DOHH2 (cell line): ENCODE results near the gene SPIN3.
"Not testable (repeated sequence)": the region's sequence is repeated elsewhere in the genome, so short reads cannot be mapped to it uniquely, and the experiment has no call there.

Source experiments
- H3F3A ChIP-seq: fragments of 200-600 bp; sonication (generic), shearing (Covaris generic); 2 replicates; pipeline ENCODE4 v1.6.0; 2016; ENCODE audit warnings: antibody characterized with exemption, mild to moderate bottlenecking; ENCODE audit not compliant: control insufficient read depth, insufficient read depth
- H3K27ac ChIP-seq: fragments of 200-600 bp; sonication (generic); 2 replicates; pipeline ENCODE4 v1.5.1; 2014; ENCODE audit warnings: low read depth, mild to moderate bottlenecking, low read length, moderate library complexity
- H3K27me3 ChIP-seq: fragments of 200-600 bp; sonication (generic); 2 replicates; pipeline ENCODE4 v1.6.1; 2014; ENCODE audit warnings: mild to moderate bottlenecking, low read length, mixed read lengths; ENCODE audit not compliant: control insufficient read depth
- H3K36me3 ChIP-seq: fragments of 200-600 bp; sonication (generic); 2 replicates; pipeline ENCODE4 v1.6.1; 2014; ENCODE audit warnings: mild to moderate bottlenecking, low read length, moderate library complexity, mixed read lengths; ENCODE audit not compliant: control insufficient read depth
- H3K4me1 ChIP-seq: fragments of 200-600 bp; sonication (generic); 2 replicates; pipeline ENCODE4 v1.6.1; 2014; ENCODE audit warnings: mild to moderate bottlenecking, low read length, mixed read lengths; ENCODE audit not compliant: control insufficient read depth
- H3K4me2 ChIP-seq: fragments of 200-600 bp; sonication (generic); 2 replicates; pipeline ENCODE4 v1.6.0; 2014; ENCODE audit warnings: mild to moderate bottlenecking, low read length, moderate library complexity
- H3K4me3 ChIP-seq: fragments of 200-600 bp; sonication (generic); 2 replicates; pipeline ENCODE4 v1.5.1; 2014; ENCODE audit warnings: mild to moderate bottlenecking, low read length, mixed read lengths
- H3K79me2 ChIP-seq: fragments of 200-600 bp; sonication (generic); 2 replicates; pipeline ENCODE4 v1.6.1; 2014; ENCODE audit warnings: mild to moderate bottlenecking, low read length, mixed read lengths; ENCODE audit not compliant: control insufficient read depth
- H3K9me2 ChIP-seq: fragments of 200-600 bp; sonication (generic); replicated peaks from 2 replicates; pipeline ENCODE4 v1.6.1; 2014; ENCODE audit warnings: mild to moderate bottlenecking, low read length, mixed read lengths; ENCODE audit not compliant: control insufficient read depth
- H3K9me3 ChIP-seq: fragments of 200-600 bp; sonication (generic); 2 replicates; pipeline ENCODE4 v1.6.1; 2014; ENCODE audit warnings: antibody characterized with exemption, low read length, mixed read lengths; ENCODE audit not compliant: control insufficient read depth, insufficient read depth
- H4K20me1 ChIP-seq: fragments of 200-600 bp; sonication (generic); 2 replicates; pipeline ENCODE4 v1.6.0; 2014; ENCODE audit warnings: low read depth, mild to moderate bottlenecking, antibody characterized with exemption, low read length, moderate library complexity; ENCODE audit not compliant: control insufficient read depth, insufficient read depth
- EZH2phosphoT487 ChIP-seq: fragments of 200-600 bp; sonication (generic); IDR thresholded peaks from 2 replicates; pipeline ENCODE4 v1.6.1; 2017; ENCODE audit warnings: borderline replicate concordance, mild to moderate bottlenecking, antibody characterized with exemption, low read length, moderate library complexity, mixed read lengths
- TF ChIP-seq, protein P1 (sequence below): fragments of 200-600 bp; sonication (generic); IDR thresholded peaks from one replicate; pipeline ENCODE4 v1.5.1; 2014; ENCODE audit warnings: antibody characterized with exemption, mild to moderate bottlenecking, low read depth, low read length; ENCODE audit not compliant: poor library complexity, severe bottlenecking

Gene SPIN3

DNA sequence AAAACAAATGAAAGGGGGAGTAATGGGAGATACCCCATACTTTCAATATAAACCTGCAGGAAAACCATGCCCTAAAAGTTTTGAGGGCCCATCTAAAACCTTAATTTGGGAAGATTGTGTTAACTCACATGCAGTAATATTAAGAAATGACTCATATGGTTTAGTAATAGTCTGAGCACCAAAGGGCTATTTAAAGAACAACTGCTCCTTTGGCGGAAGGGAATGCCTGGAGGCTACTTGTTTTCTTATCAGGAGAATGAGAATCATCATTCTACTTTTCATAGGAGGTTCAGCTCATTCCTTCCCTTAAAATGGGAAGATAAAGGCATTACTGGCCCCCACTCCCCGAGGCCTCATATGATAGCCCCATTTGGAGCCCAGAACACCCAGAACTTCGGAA, 47.6 kb downstream of the SPIN3 start:
- Histone ChIP-seq H3K27me3 (no peaks in the 10 kb centered on the region), H3K79me2 (no peaks in the 10 kb centered on the region), H3K4me2 (no peak overlapping the region), H3K4me1 (no peaks in the 10 kb centered on the region), H3K9me2 (no peaks in the 10 kb centered on the region), H3K27ac (no peak overlapping the region), H4K20me1 (no peaks in the 10 kb centered on the region), H3K4me3 (no peak overlapping the region), H3F3A (no peaks in the 10 kb centered on the region), H3K9me3 (no peaks in the 10 kb centered on the region), H3K36me3 (no peaks in the 10 kb centered on the region)
- no peak for TF ChIP-seq EZH2phosphoT487

- H3K27me3 ChIP-seq, H3K4me1 ChIP-seq, H3K9me3 ChIP-seq, H4K20me1 ChIP-seq, H3F3A ChIP-seq, H3K4me3 ChIP-seq, H3K79me2 ChIP-seq, H3K27ac ChIP-seq, H3K9me2 ChIP-seq, H3K36me3 ChIP-seq, H3K4me2 ChIP-seq: not testable (repeated sequence)
These were observed 49.1 kb downstream of the SPIN3 start for GRCh38 chrX:56946201-56946600.

DNA sequence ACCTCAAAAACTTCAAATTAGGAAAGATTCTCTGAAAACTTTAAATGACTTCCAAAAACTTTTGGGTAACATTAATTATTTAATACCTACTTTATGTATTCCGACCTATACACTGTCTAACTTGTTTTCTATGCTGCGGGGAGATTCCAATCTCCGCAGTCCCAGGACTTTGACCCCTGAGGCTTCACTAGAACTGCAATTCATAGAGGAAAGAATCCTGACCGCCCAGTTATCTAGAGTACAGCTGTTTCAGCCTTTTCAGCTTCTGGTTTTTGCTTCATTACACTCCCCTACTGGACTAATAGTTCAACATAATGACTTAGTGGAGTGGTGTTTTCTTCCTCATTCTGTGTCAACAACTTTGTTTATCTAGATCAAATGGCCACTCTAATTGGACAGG, 50.1 kb downstream of the SPIN3 start:
- H3K4me1 ChIP-seq, H3K27me3 ChIP-seq, H3K27ac ChIP-seq, H3K4me3 ChIP-seq, H3F3A ChIP-seq, H3K9me2 ChIP-seq, H3K9me3 ChIP-seq, H3K79me2 ChIP-seq, H3K36me3 ChIP-seq, H3K4me2 ChIP-seq, H4K20me1 ChIP-seq: not testable (repeated sequence)

DNA sequence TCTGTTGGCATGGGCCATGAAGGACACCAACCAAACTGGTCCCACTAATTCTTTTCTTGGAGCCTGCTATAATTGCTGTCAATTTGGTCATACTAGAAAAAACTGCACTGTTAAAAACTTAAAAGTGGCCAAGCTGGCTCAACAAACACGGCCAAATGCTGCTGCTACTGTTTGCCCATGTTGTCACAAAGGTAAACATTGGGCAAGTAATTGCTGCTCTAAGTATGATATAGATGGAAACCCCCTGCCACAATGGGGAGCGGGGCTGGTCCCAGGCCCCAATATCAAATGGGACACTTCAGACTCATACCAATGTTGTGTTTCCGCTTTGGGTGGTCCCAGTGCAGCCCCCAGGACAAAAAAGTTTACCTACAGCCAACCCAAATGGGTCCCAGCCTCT, 52.1 kb downstream of the SPIN3 start:
- Histone ChIP-seq H3F3A (no peaks in the 10 kb centered on the region), H3K27me3 (no peaks in the 10 kb centered on the region), H3K4me1 (no peaks in the 10 kb centered on the region), H3K4me3 (no peak overlapping the region), H3K9me2 (no peaks in the 10 kb centered on the region), H3K36me3 (no peaks in the 10 kb centered on the region), H3K9me3 (no peaks in the 10 kb centered on the region), H3K4me2 (no peak overlapping the region), H3K79me2 (no peaks in the 10 kb centered on the region), H4K20me1 (no peaks in the 10 kb centered on the region), H3K27ac (no peak overlapping the region)
- no peak for TF ChIP-seq EZH2phosphoT487
- TF ChIP-seq, protein P1, sequence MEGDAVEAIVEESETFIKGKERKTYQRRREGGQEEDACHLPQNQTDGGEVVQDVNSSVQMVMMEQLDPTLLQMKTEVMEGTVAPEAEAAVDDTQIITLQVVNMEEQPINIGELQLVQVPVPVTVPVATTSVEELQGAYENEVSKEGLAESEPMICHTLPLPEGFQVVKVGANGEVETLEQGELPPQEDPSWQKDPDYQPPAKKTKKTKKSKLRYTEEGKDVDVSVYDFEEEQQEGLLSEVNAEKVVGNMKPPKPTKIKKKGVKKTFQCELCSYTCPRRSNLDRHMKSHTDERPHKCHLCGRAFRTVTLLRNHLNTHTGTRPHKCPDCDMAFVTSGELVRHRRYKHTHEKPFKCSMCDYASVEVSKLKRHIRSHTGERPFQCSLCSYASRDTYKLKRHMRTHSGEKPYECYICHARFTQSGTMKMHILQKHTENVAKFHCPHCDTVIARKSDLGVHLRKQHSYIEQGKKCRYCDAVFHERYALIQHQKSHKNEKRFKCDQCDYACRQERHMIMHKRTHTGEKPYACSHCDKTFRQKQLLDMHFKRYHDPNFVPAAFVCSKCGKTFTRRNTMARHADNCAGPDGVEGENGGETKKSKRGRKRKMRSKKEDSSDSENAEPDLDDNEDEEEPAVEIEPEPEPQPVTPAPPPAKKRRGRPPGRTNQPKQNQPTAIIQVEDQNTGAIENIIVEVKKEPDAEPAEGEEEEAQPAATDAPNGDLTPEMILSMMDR = no peak
